Chondrocyte (in vitro differentiated cells): ENCODE results near the gene BCAR3. TPM values are rescaled to one million over a fixed set of nuclear protein-coding genes. Genes with fewer than 3 reads are reported as not detected.

ENCODE experiments used
- DNase-seq: peaks from one replicate; pipeline ENCODE4 v3.0.0; 2021; ENCODE audit warnings: mixed read lengths, low spot score
- H3K27ac Mint-ChIP-seq: one replicate; pipeline ENCODE4 v1.8.0; 2021; ENCODE audit warnings: mild to moderate bottlenecking, moderate library complexity, mixed read lengths; ENCODE audit not compliant: unreplicated experiment
- H3K27me3 Mint-ChIP-seq: 2 replicates; pipeline ENCODE4 v1.8.0; 2021; ENCODE audit warnings: low read depth, mixed read lengths
- H3K36me3 Mint-ChIP-seq: 2 replicates; pipeline ENCODE4 v1.8.0; 2021; ENCODE audit warnings: low read depth, mixed read lengths
- H3K4me1 Mint-ChIP-seq: 2 replicates; pipeline ENCODE4 v1.8.0; 2021; ENCODE audit warnings: low read depth, mild to moderate bottlenecking, mixed read lengths
- H3K4me3 Mint-ChIP-seq: one replicate; pipeline ENCODE4 v1.8.0; 2021; ENCODE audit warnings: mild to moderate bottlenecking, moderate library complexity, mixed read lengths; ENCODE audit not compliant: unreplicated experiment
- H3K9me3 Mint-ChIP-seq: 2 replicates; pipeline ENCODE4 v1.8.0; 2021; ENCODE audit warnings: low read depth, mixed read lengths
- total RNA-seq: library from RNA; stranded (reverse); gene quantifications from 3 replicates; pipeline ENCODE4 v1.2.1, GENCODE V29; 2021
- TF ChIP-seq, protein P1 (sequence below): fragments of 200-600 bp; sonication (generic); IDR thresholded peaks from 2 replicates; pipeline ENCODE4 v1.5.0; 2021; ENCODE audit warnings: antibody characterized with exemption, mild to moderate bottlenecking, moderate library complexity

Gene BCAR3
- total RNA-seq, 1 donor from 2014 or later, result 18.5 TPM

DNA sequence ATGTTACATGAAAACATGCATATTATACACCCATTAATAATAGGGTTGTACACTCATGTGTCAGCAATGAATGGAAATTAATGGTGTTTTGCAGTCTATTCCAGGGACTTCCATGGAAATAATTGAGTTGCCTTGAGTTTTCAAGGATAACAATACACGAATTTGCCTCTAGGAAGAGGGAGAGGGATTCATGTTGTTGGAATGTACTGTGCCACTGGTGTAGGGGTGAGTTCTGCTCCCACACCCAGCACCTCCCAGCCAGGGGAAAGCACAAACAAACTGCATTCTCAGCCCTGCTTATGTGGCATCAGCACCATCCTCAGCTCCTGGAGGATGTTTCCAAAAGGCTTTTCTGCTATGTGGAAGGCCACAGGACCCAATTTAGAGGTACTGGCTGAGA is 57.8 kb downstream of the BCAR3 start:
- no peak overlapping the region for H3K4me3 Mint-ChIP-seq
- no peaks in the 10 kb centered on the region for H3K9me3 Mint-ChIP-seq
- H3K27ac Mint-ChIP-seq, result peak overlapping the region; percentile 58
- H3K4me1 Mint-ChIP-seq, result peaks cover 42% of the 10 kb centered on the region
- DNase-seq, result no peak
- H3K27me3 Mint-ChIP-seq, result no peaks in the 10 kb centered on the region
- TF ChIP-seq, protein P1, sequence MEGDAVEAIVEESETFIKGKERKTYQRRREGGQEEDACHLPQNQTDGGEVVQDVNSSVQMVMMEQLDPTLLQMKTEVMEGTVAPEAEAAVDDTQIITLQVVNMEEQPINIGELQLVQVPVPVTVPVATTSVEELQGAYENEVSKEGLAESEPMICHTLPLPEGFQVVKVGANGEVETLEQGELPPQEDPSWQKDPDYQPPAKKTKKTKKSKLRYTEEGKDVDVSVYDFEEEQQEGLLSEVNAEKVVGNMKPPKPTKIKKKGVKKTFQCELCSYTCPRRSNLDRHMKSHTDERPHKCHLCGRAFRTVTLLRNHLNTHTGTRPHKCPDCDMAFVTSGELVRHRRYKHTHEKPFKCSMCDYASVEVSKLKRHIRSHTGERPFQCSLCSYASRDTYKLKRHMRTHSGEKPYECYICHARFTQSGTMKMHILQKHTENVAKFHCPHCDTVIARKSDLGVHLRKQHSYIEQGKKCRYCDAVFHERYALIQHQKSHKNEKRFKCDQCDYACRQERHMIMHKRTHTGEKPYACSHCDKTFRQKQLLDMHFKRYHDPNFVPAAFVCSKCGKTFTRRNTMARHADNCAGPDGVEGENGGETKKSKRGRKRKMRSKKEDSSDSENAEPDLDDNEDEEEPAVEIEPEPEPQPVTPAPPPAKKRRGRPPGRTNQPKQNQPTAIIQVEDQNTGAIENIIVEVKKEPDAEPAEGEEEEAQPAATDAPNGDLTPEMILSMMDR, result no peak
- H3K36me3 Mint-ChIP-seq, result no peaks in the 10 kb centered on the region

GRCh38 chr1:93623436-93623835 is 58.2 kb downstream of the BCAR3 start:
- no peaks in the 10 kb centered on the region for H3K36me3 Mint-ChIP-seq
- no peaks in the 10 kb centered on the region for H3K27me3 Mint-ChIP-seq
- peak overlapping the region; percentile 58 for H3K27ac Mint-ChIP-seq
- H3K9me3 Mint-ChIP-seq, result no peaks in the 10 kb centered on the region
- TF ChIP-seq, protein P1, result no peak
- no peak overlapping the region for H3K4me3 Mint-ChIP-seq
- DNase-seq, result no peak
- H3K4me1 Mint-ChIP-seq, result peaks cover 44% of the 10 kb centered on the region

DNA sequence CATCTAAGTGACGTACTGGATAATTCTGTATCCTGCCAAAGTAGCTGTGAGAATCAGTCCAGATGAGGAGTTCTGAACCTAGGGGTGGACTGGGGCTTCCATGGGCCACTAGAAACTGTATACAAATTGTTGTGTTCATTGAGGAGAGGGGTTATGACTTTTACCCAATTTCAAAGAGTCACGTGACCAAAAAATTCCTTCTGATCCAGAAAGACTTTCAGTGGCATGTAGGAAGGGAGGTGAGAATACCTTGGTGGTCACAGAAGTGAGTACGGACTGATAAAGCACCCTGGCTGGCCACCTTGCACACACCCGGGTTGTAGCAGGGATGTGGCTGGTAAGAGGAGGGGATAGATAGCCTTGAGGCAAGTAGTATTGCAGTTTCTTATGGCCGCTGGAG is 60.4 kb downstream of the BCAR3 start:
- H3K4me3 Mint-ChIP-seq, result no peak overlapping the region
- H3K9me3 Mint-ChIP-seq, result no peaks in the 10 kb centered on the region
- no peaks in the 10 kb centered on the region for H3K27me3 Mint-ChIP-seq
- H3K4me1 Mint-ChIP-seq, result peaks cover 66% of the 10 kb centered on the region
- no peaks in the 10 kb centered on the region for H3K36me3 Mint-ChIP-seq
- H3K27ac Mint-ChIP-seq, result no peak overlapping the region
- DNase-seq, result no peak
- TF ChIP-seq, protein P1, result no peak

GRCh38 chr1:93620841-93621210 is 60.8 kb downstream of the BCAR3 start:
- H3K27me3 Mint-ChIP-seq, result no peaks in the 10 kb centered on the region
- no peaks in the 10 kb centered on the region for H3K36me3 Mint-ChIP-seq
- DNase-seq, result no peak
- TF ChIP-seq, protein P1, result peak; percentile 14
- H3K27ac Mint-ChIP-seq, result peak overlapping the region; percentile 10
- no peaks in the 10 kb centered on the region for H3K9me3 Mint-ChIP-seq
- peaks cover 66% of the 10 kb centered on the region for H3K4me1 Mint-ChIP-seq
- H3K4me3 Mint-ChIP-seq, result no peak overlapping the region

DNA sequence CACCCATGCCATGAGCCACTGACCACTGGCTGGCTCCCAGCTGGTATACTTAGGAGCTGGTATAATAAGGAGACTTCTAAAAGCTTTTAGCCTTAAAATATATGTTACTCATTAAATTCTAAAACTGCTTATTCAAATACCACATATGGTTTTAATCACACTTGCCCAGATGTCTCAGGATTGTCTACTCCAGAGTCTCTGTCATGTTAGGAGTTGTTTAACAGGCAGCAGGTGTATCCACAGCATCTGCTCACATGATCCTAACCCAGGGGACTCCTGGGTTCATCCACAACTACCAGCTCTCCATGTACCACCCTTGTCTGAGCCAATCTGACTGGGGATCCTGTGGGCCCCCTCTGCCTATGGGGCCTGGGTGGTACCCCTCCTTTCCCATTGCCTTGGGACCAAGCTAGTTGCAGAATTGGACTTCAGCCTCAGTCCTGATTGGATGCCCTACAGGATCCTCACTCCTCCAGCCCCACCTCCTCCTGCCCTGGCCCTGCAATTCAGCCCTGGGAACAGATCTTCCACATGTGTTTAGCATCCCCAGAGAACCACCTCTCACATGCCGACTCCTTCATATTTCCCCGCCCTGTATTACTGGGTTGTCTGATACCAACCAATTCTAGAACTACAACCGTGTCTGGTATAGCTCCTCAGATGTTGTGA is 61.3 kb downstream of the BCAR3 start:
- H3K9me3 Mint-ChIP-seq, result no peaks in the 10 kb centered on the region
- H3K36me3 Mint-ChIP-seq, result no peaks in the 10 kb centered on the region
- peaks cover 66% of the 10 kb centered on the region for H3K4me1 Mint-ChIP-seq
- no peak for DNase-seq
- H3K27me3 Mint-ChIP-seq, result no peaks in the 10 kb centered on the region
- H3K27ac Mint-ChIP-seq, result no peak overlapping the region
- no peak overlapping the region for H3K4me3 Mint-ChIP-seq
- TF ChIP-seq, protein P1, result no peak
